ENCODE results near the gene FOXO4.
A peak's percentile ranks its signal among the peaks of the same experiment; 100 is the strongest.

FOXO4 gene

DNA sequence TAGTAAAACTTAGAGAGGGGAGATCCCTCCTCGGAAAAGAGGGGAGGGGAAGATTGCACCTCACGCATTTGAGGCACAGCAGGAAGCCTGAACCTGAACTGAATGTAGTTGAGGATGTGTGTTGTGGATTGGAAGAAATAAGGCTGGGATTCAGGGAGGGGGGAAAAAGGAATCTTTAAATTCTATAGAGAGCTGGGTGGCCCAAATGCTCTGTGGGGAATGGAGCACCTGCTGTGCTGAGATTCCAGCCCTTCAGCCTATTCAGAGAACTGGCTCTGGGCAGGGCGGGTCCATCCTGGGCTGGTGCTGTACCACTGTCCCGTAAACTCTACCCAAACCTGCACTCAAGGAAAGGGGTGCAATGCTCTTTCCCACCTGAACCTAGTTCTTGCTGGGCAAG is 4.1 kb downstream of the FOXO4 start:
- DNase-seq, result no peak

DNA sequence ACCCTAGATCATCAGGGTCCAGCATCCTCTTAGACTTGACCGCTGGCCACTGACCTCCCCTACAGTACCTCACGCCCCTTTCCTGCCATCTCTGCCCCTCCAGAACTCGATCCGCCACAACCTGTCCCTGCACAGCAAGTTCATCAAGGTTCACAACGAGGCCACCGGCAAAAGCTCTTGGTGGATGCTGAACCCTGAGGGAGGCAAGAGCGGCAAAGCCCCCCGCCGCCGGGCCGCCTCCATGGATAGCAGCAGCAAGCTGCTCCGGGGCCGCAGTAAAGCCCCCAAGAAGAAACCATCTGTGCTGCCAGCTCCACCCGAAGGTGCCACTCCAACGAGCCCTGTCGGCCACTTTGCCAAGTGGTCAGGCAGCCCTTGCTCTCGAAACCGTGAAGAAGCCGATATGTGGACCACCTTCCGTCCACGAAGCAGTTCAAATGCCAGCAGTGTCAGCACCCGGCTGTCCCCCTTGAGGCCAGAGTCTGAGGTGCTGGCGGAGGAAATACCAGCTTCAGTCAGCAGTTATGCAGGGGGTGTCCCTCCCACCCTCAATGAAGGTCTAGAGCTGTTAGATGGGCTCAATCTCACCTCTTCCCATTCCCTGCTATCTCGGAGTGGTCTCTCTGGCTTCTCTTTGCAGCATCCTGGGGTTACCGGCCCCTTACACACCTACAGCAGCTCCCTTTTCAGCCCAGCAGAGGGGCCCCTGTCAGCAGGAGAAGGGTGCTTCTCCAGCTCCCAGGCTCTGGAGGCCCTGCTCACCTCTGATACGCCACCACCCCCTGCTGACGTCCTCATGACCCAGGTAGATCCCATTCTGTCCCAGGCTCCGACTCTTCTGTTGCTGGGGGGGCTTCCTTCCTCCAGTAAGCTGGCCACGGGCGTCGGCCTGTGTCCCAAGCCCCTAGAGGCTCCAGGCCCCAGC is 5.2 kb downstream of the FOXO4 start:
- no peak for DNase-seq

DNA sequence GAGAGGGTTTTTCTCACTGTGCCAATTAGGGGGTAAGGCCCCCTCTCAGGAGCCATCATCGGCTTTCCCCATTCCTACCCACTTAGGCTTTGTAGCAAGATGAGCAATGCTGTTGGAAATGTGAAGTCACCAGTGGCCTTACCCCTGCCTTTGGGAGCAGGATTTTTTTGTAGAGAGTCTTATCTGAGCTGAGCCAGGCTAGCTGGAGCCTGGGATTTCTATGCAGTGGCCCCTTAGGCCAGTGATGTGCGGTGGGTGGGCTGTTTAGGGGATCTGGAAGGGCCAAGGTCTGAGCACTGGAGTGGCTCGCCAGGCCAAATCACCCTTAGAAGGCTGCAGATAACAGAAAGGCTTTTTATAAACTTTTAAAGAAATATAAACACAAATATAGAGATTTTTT is 6.6 kb downstream of the FOXO4 start:
- no peak for DNase-seq

DNA sequence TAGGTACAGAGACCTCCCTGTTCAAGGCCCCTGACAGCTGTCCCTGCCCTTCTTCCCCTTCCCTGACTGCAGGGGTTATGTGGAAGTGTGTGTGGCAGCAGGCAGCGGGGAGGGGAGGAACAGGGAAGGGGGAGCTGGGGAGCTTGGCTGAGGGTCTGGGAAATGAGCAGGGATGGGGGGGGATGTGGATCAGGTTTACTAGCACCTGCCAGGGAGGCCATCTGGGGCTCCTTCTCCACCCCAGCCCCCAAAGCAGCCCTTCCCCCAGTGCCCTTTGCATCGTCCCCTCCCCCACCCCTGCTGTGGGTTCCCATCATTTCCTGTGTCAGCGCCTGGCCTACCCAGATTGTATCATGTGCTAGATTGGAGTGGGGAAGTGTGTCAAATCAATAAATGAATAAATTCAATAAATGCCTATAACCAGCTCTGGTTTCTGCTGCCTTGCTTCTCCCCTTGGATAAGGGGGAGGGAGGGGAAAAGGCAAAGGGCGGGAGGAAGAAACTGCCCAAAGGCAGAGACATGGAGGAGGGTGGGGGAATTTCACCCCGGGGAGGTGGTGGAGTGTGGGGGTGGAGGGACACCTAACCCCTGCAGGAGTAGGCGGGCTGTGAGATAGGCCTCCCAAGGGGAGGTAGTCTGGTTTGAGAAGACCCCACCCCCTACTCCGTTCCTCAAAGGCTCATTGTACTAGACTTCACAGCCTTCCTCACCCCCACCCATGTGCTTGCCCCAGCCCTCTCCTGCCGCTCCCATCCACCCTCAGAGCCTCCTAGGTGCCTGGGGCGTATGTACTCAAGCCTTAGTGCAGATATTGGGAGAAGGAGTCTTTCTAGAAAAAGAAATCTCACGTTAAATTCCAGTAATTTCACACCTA is 7.7 kb downstream of the FOXO4 start:
- no peak for DNase-seq

DNA sequence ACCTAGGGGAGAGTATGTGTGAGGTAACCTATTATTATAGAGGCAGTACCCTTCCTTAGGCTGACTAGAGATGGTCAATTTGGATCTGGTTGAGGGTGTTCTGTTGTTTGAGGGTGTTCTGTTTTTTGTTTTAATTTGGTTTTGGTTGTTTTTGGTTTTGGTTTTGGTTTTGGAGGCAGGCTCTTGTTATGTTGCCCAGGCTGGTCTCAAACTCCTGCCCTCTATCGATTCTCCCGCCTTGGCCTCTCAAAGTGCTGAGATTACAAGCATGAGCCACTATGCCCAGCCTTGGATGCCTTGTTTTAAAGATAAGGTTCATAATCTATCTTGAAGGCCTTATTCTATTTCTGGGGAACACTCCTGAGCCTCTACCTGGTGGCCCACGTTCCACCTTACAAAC is 10.0 kb downstream of the FOXO4 start:
- DNase-seq, result no peak

DNA sequence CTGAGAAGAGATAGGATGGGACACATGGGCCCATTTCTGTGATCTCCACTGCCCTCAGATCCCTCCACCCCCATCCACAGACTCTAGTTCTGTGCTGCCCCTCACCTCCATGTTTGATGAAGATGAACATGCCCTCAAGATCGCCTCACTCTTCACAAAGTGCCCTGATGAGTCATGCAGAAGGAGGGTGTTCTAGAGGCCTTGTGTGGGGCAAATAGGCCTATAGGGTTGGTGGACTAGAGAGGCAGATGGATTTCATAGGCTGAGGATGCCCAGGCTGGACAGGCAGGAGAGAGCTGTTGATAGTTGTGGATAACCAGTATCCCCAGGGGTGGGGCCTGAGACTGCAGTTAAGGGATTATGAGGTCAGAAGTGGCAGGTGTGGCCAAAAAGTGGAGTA is 10.8 kb downstream of the FOXO4 start, which contains the start of gene CXorf65:
Gene CXorf65 (minus strand): TSS at position 314 of the 400 bp plus-strand sequence. CDS start 184 bp downstream, at position 130.
- DNase-seq, result no peak

DNA sequence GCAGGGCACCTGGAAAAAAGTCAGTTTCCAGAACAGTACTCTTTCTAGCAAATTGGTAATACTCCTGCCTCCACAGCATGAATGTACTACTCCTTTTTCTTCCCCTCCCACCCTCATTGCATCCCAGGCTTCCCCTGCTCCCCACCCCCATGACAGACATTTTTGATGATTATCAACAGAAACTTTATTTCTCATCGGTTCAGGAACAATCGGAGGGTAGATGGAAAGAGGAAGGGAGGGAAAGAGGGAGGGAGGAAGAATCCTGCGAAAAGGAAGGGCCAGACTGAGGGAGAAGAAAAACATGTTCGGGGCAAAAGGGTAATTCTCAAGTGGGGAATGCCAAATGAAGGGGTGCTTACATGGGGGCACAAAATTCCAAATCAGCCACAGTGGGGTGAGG is 11.6 kb downstream of the FOXO4 start:
- DNase-seq, result no peak

DNA sequence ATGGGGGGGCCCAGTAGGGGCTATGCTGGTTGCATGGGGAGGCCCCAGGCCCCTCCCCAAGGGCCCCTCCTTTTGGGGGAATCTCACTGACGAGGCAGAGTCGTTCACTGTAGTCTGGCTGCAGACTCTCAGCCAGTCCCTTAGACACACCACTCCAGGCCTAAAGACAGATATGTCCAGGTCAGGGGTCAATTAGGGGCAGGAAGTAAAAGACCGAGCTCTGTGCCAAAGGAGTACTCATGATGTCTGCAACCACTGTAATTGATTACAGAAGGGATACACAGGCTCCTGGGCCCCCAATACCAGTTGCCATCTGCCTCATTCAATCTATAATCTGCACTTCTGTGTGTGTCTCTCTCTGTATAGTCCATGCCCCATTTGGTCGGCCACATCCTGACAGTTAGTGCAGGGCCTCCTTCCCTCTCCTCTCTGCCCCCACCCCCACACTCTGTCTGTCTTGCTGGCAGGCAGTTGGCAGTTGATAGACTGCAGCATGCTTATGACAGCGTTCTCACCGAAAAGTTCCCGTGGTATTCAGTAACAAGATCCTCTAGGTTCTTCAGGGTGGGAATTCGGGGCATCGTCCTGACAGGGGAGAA is 12.2 kb downstream of the FOXO4 start:
- DNase-seq, result no peak

DNA sequence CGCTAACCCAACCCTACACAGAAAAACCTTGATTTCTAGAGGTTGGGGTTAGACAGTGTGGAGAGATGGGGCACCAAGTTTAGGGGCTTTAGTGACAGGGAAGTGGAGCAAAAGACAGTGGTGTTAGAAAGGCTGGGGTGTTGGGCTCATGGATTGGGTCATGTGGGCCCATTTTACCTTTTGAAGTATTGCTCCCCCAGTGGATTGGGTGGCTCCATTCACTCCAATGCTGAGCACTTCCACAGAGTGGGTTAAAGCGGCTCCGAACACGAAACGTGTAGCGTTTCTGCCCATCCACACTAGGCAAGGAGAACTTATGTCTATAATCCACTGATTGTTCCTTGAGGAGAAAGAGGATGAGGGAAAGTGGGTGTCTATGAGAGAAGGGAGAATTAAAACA is 13.4 kb downstream of the FOXO4 start:
- DNase-seq, result no peak

DNA sequence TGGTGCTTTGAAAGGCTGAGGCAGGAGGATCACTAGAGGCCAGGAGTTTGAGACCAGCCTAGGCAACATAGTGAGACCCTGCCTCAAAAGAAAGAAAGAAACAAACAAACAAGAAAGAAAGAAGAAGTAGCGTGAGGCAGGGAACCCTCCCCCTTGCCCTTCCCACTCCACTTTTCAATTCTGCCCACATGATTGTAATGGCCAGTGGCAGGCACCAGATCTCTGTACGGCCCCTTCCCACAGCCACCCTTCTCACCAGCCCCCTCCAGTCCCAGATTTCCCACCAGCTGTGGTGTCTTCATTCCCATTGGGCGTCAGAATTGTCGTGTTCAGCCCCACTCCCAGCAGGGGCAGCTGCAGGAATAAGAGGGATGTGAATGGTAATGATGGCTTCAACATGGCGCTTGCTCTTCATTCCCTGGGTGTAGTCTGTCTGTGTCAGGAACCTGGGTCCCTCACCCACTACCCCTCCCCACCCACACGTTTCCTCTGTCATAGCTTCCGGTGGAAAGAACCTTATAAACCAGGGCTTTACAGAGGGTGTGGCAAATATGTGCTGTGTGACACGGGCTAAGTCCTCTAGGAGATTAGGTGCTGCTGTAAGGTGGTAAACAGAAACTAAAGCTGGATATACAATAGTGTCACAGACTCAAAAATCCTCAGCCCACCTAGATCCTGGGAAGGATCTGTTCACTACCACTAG is 15.6 kb downstream of the FOXO4 start, which contains the start of gene IL2RG:
Gene IL2RG (minus strand): TSS at position 437 of the 703 bp plus-strand sequence. CDS start 38 bp downstream, at position 399.
- no peak for DNase-seq

DNA sequence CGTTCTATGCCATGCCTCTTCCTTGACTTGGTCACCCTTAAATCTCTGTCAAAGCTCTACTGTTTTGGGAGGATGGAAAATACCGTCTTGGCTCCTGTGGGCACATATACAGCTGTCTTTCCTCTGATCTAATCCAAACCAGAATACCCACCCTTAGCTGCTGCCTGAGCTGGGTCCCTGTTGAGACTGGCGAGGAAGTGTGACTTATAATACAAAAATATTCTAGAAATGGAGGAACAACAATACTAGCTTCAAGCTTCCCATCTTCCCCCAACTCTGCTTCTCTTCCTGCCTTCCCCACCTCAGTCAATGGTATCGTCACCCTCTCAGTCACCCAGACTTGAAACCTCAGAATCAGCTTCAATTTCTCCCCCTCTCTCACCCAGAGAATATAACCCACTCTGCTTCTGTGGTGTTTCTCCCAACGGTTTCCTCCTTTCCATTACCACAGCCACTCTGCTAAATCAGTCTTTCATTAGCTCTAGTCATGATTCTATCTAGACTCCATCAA is 16.3 kb downstream of the FOXO4 start:
- no peak for DNase-seq

DNA sequence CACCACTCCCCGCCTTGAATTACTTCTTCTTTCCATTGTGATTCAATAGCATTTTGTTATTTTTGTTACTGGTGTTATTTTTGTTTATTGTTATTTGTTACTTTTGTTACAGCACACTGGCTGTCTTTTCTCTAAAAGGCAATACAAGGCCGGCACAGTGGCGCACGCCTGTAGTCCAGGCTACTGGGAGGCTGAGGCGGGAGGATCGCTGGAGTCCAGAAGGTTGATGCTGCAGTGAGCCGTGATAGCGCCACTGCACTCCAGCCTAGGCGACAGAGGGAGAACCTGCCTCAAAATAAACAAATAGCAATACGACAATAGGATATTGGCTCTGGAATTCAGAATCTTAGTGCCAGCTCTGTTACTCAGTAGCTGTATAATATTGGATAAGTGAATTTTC is 21.7 kb downstream of the FOXO4 start:
- no peak for DNase-seq

DNA sequence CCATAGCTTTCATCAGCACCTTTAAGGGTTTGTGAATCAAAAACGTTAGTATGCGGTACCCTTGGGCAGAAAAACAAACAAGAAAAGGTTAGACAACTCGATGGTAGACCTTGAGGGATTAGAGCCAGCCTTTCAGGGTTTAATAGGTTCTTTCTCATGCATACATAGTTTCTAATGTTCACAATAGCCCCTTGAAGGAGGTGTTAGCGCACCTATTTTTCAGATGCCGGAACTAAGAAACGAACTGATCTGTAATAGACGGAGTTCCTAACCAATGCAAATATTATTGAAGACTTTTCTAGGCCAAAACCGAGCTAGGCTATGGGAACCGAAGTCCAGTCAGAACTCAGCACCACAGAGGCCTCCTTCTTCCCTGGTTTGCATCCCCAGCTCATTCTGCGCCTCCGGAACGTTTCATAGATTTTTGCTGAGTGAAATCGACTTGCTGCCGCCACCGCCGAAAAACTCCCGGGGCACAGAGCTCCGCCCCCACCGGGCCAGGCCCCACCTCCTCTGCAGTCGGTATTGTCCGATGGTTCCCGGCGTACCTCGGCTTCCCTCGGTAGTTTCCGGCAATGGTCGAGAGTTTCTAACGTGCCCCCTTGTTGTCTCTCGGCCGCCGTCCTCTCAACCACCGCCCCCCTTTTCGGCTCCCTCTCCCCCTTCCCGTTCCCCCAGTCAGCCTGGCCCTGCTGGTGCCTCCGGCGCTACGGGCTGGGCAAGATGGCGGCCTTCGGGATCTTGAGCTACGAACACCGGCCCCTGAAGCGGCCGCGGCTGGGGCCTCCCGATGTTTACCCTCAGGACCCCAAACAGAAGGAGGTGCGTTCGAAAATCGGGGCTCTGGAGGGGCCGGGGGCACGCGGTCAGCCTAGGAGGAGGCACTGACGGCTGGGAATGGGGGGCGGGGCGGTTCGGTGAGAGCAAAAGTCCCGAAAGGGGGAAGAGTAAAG is 22.7 kb downstream of the FOXO4 start, which contains the start of gene MED12:
Gene MED12 (plus strand): TSS at position 565 of the 953 bp plus-strand sequence. CDS start 159 bp downstream, at position 724.
- peak; percentile 84 for DNase-seq

DNA sequence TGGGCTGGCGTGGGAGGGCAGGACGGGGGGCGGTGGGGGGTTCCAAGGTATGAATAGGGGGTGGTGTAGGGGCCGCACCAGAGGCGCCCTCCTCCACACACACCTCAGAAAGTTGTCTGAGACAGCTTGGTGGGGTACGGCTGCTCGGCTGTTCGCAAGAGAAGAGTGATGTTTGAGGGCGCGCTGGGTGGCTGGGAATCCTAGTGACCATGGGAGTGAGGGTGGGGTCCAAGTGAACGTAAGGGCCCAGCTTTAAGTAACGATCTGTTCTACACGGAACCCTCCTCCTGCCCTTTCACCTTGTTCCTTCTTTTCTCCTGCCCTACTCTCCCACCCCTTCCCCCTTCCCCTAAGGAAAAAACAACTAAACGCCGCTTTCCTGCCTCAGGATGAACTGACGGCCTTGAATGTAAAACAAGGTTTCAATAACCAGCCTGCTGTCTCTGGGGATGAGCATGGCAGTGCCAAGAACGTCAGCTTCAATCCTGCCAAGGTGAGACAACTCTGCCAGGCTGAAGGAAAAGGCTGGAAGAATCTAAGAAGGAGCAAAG is 23.4 kb downstream of the FOXO4 start:
- no peak for DNase-seq

DNA sequence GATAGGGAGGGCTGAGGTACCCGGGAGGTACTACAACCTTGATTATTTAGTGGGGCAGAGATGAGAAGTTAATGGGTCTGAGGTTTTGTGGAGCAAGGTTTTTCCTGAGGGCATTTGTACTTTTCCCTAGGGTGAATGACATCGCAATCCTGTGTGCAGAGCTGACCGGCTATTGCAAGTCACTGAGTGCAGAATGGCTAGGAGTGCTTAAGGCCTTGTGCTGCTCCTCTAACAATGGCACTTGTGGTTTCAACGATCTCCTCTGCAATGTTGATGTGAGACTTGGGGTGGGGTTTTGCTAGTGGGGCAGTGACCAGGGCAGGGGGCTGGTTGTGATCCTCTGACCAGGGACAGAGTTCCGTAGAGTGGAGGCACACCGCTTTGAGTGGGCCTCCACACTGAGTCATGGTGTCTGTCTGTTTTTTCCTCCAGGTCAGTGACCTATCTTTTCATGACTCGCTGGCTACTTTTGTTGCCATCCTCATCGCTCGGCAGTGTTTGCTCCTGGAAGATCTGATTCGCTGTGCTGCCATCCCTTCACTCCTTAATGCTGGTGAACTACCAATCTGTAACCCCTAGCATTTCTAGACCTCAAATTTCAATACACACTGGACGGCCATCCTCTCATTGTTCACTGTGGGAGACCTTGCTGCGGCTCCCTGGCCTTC is 32.6 kb downstream of the FOXO4 start:
- no peak for DNase-seq

DNA sequence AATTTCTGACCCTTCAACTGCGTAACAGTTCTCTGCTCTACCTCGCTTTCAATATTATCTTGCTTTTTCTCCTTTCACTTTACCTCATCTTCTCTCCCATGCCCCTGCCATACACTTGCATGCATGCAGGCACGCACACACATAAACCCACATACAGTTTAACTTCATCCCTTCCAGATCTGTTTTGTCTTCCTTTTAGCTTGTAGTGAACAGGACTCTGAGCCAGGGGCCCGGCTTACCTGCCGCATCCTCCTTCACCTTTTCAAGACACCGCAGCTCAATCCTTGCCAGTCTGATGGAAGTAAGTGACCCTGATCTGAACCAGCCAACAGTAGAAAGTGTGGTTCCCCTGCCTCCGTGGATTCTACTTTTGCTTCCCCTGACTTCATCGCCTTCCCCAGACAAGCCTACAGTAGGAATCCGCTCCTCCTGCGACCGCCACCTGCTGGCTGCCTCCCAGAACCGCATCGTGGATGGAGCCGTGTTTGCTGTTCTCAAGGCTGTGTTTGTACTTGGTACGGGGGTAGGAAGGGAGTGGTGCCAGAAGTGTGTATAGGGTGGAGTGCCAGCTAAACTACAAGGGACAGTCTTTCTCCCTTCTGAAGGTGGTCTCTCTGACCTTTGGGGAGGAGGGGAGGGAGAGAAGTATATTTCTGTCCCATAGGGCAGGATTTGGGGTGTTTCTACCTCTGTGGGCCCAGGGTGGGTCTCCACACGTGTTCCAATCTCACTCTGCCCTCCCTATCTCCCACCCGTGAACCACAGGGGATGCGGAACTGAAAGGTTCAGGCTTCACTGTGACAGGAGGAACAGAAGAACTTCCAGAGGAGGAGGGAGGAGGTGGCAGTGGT is 33.5 kb downstream of the FOXO4 start:
- DNase-seq, result peak; percentile 50

DNA sequence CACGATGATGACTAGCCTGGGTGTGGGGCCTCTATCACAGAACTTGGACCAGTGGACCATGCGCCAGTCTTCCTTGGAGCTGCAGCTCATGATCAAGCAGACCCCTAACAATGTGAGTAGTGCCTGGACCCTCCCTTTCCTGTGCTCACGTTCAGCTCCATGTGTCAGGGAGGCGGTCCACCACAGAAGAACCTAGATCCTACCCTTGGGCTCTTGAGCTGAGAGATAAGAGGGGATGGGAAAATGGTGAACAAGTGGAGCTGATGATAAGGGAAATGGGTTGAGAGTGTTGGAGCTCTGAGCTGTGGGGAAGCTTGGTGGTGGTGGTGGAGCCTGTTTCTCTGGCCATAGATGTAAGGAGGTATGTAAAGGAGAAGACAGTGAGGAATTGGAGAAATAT is 35.9 kb downstream of the FOXO4 start:
- no peak for DNase-seq

DNA sequence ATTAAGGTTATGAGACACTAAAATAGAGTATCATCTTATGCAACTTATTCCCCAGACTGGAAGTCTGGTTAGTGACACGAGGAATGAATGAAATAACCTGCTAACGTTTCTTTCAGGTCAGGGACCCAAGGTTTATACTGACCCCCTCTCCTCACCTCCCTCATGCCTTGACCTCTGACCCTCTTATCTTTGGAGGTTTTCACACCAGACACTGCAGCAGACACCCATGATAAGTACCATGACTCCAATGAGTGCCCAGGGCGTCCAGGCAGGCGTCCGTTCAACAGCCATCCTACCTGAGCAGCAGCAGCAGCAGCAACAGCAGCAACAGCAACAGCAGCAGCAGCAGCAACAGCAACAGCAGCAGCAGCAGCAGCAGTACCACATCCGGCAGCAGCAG is 44.8 kb downstream of the FOXO4 start:
- no peak for DNase-seq

DNA sequence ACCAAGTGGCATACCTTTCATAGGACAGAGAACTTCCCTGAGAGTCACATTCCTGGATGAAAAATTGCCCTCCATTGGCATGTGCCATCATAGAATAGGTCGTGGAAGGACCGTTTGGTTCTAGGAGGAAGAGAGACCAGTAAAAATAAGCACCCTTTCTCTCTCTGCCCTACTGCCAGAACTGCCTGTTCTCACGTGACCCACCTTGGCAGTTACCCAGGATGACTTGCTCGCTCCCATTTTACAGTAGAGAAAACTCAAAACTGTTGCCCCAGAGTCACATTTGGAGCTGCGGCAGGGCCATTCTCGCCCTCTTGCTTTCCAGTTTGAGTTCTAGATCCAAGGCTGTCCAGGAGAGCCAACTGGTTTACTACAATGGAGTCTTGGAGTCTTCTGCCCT is 47.9 kb downstream of the FOXO4 start:
- DNase-seq, result no peak
